HepG2 (cell line): ENCODE data around the gene MMP10. TPM values are rescaled to one million over a fixed set of nuclear protein-coding genes. Genes with fewer than 3 reads are reported as not detected.
"Not testable (repeated sequence)": the region's sequence is repeated elsewhere in the genome, so short reads cannot be mapped to it uniquely, and the experiment has no call there.

Source experiments
- ATAC-seq: fragments of 200-7000 bp; cut with Tn5 transposase; 3 replicates; pipeline ENCODE4 v1.9.1; 2020; ENCODE audit warnings: mild to moderate bottlenecking, moderate library complexity
- BruUV-seq: library from RNA; stranded (reverse); fragments of 400-500 nt; replicated peaks from 2 replicates; lab custom pipeline; 2021; lab: Mats Ljungman, UMichigan
- CTCF ChIA-PET: fragments of 300-600 bp; formaldehyde crosslinking; extraction: SDS; loops from one replicate; lab custom pipeline; 2021; ENCODE audit warnings: low total read pairs, inconsistent platforms, low intra/inter-chr PET ratio; lab: Yijun Ruan, JAX
- POLR2A ChIA-PET: fragments of 350-600 bp; sonication (Branson Sonifier 250); formaldehyde crosslinking; loops from one replicate; lab custom pipeline; 2020; ENCODE audit warnings: antibody characterized with exemption, inconsistent platforms; lab: Yijun Ruan, JAX
- DNase-seq: peaks from one replicate; pipeline ENCODE4 v3.0.0-alpha.2; 2015; ENCODE audit warnings: low spot score
- FAIRE-seq: peaks from 3 replicates; lab custom pipeline; 2011; peaks lifted over from hg19 to GRCh38; lab: Jason Lieb, UNC
- H2AFZ ChIP-seq: one replicate; pipeline ENCODE4 v1.6.1; 2011; ENCODE audit warnings: low read length, inconsistent platforms
- H3K27ac ChIP-seq: fragments of 300-600 bp; 3 replicates; pipeline ENCODE4 v1.8.0; 2011; ENCODE audit warnings: mixed run types, mild to moderate bottlenecking, mixed read lengths, low read length, inconsistent platforms; ENCODE audit not compliant: insufficient read depth; ENCODE audit errors: extremely low read length
- H3K27me3 ChIP-seq, 2 experiments: fragments of 200-600 bp in 1 of 2; 2 replicates in 1 of 2; 3 replicates in 1 of 2; pipeline versions ENCODE4 v1.6.0 to v1.8.0; 2011; ENCODE audit warnings: low read length in 2 of 2, mild to moderate bottlenecking in 2 of 2, moderate library complexity in 2 of 2, inconsistent platforms in 1 of 2; ENCODE audit not compliant: insufficient read depth in 2 of 2, control insufficient read depth in 1 of 2
- H3K36me3 ChIP-seq, 2 experiments: fragments of 200-600 bp in 1 of 2; replicated peaks in 1 of 2; 2 replicates in 1 of 2; 3 replicates in 1 of 2; pipeline versions ENCODE4 v1.5.1 to v1.8.0; 2011; ENCODE audit warnings: low read length in 2 of 2, inconsistent platforms in 1 of 2; ENCODE audit not compliant: insufficient read depth in 2 of 2, control insufficient read depth in 1 of 2
- H3K4me1 ChIP-seq: 2 replicates; pipeline ENCODE4 v1.5.1; 2012; ENCODE audit warnings: low read length, inconsistent platforms; ENCODE audit not compliant: insufficient read depth
- H3K4me2 ChIP-seq: 2 replicates; pipeline ENCODE4 v1.6.0; 2011; ENCODE audit warnings: low read depth, low read length, inconsistent platforms
- H3K4me3 ChIP-seq, 3 experiments: fragments of 200-600 bp in 1 of 3; sonication (generic), shearing (Covaris generic) in 1 of 3; replicated peaks in 1 of 3; 2 replicates each; pipeline ENCODE4 v1.5.1; 2011 to 2016; ENCODE audit warnings: low read length in 3 of 3, inconsistent platforms in 2 of 3, low read depth in 2 of 3, mild to moderate bottlenecking in 2 of 3, control low read depth in 1 of 3, mixed read lengths in 1 of 3; ENCODE audit not compliant: insufficient read depth in 1 of 3
- H3K79me2 ChIP-seq: one replicate; pipeline ENCODE4 v1.6.1; 2011; ENCODE audit warnings: low read length, inconsistent platforms; ENCODE audit not compliant: insufficient read depth
- H3K9ac ChIP-seq: 2 replicates; pipeline ENCODE4 v1.6.0; 2011; ENCODE audit warnings: mild to moderate bottlenecking, low read depth, low read length, inconsistent platforms; ENCODE audit not compliant: insufficient read depth
- H3K9me3 ChIP-seq: 2 replicates; pipeline ENCODE4 v1.5.1; 2012; ENCODE audit warnings: mild to moderate bottlenecking, low read length
- H4K20me1 ChIP-seq: 2 replicates; pipeline ENCODE4 v1.6.0; 2011; ENCODE audit warnings: inconsistent platforms, mild to moderate bottlenecking, low read length, moderate library complexity; ENCODE audit not compliant: insufficient read depth
- whole genome bisulfite sequencing: methylation state at CpG from one replicate; pipeline ENCODE4 v1.1.6; 2017; ENCODE audit warnings: low lambda C conversion rate; 5-methylcytosine and 5-hydroxymethylcytosine counted together
- in situ Hi-C: cut with HindIII; loops from 2 replicates; pipeline ENCODE4 v1.10.0; 2017; ENCODE audit warnings: low pct_unique_long_range_greater_than_20kb; ENCODE audit not compliant: extremely low pct_ligation_motif_present
- intact Hi-C: fragments of 100-400 bp; cut with micrococcal nuclease; formaldehyde crosslinking; loops from one replicate; pipeline ENCODE4 v1.10.0; 2022; ENCODE audit not compliant: unreplicated experiment
- polyA plus RNA-seq, 8 experiments: library from polyadenylated mRNA; depleted of rRNA in 3 of 8; stranded (reverse) in 7 of 8; unstranded in 1 of 8; fragments of >200 nt; fragmentation: Illumina TruSeq in 4 of 8; extraction: Trizol in 4 of 8; gene quantifications; 2 replicates each; pipeline versions ENCODE4 v1.2.1 to v1.2.3, GENCODE V29; 2011 to 2016; ENCODE audit warnings: low read depth in 4 of 8, missing spikeins in 1 of 8, mixed read lengths in 1 of 8; ENCODE audit not compliant: insufficient read depth in 1 of 8
- total RNA-seq, 5 experiments: library from RNA; depleted of rRNA; stranded (reverse); fragments of >200 nt; fragmentation: Illumina TruSeq; extraction: Trizol; gene quantifications; 2 replicates each; pipeline ENCODE4 v1.2.3, GENCODE V29; 2016; ENCODE audit warnings: low read depth in 1 of 5
- TF ChIP-seq, protein P1 (sequence below): sonication (generic); formaldehyde crosslinking; IDR thresholded peaks from 2 replicates; pipeline ENCODE4 v1.5.0; 2020; ENCODE audit warnings: mild to moderate bottlenecking, missing genetic modification reagents, moderate library complexity

The MMP10 gene
- total and polyA plus RNA-seq, 2 of the 13 experiments (the other 11 are each of a cell fraction or from before 2014, with no cell fraction given) = 0.03 TPM; not detected in 1

- TF ChIP-seq, protein P1, sequence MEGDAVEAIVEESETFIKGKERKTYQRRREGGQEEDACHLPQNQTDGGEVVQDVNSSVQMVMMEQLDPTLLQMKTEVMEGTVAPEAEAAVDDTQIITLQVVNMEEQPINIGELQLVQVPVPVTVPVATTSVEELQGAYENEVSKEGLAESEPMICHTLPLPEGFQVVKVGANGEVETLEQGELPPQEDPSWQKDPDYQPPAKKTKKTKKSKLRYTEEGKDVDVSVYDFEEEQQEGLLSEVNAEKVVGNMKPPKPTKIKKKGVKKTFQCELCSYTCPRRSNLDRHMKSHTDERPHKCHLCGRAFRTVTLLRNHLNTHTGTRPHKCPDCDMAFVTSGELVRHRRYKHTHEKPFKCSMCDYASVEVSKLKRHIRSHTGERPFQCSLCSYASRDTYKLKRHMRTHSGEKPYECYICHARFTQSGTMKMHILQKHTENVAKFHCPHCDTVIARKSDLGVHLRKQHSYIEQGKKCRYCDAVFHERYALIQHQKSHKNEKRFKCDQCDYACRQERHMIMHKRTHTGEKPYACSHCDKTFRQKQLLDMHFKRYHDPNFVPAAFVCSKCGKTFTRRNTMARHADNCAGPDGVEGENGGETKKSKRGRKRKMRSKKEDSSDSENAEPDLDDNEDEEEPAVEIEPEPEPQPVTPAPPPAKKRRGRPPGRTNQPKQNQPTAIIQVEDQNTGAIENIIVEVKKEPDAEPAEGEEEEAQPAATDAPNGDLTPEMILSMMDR (CRISPR knock-in tag) = peak; percentile 81
Measured at GRCh38 chr11:102733232-102733875, 47.1 kb downstream of the MMP10 start (continued).

GRCh38 chr11:102730944-102731343, 49.5 kb downstream of the MMP10 start:
- H3K4me3 ChIP-seq = not testable (repeated sequence)
- intact Hi-C loops = loop anchor here (10.0 kb wide), 1 partner anchor 324 kb away; no protein-coding TSS in a partner anchor

More at GRCh38 chr11:102730944-102731343, 49.5 kb downstream of the MMP10 start:
- CTCF ChIA-PET, H3K27ac ChIP-seq, H3K79me2 ChIP-seq, BruUV-seq, H2AFZ ChIP-seq, H4K20me1 ChIP-seq, POLR2A ChIA-PET, H3K27me3 ChIP-seq, H3K4me2 ChIP-seq, H3K9ac ChIP-seq, H3K4me1 ChIP-seq, H3K9me3 ChIP-seq, ATAC-seq, H3K36me3 ChIP-seq, DNase-seq: not testable (repeated sequence)
- FAIRE-seq = peak; percentile 32
- in situ Hi-C loops = loop anchor here (25.0 kb wide), 1 partner anchor 206 kb away; no protein-coding TSS in a partner anchor
- WGBS = 19% methylated on average over 8 of the region's 8 CpGs
